Measurements from ENCODE around the gene LHCGR.

The LHCGR gene

DNA sequence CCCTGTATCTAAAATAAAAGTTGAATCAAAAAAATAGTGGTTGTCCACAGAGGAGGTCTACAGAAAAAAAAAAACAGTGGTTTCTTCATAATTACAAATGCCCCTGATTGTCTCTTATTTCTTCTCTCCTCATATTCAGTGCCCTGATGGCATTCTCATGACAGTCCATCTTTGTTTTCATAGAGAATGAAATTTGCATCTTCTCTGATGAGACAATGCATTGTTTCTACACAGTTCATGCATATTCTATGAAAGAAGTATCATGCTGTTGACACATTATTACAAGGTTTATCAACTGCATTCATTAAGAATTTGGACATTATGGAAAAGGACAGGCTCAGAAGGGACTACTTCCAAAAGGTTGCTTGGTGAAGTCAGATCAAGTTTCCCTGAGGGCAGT, 59.5 kb downstream of the LHCGR start (continued):
- TF ChIP-seq, protein P1, sequence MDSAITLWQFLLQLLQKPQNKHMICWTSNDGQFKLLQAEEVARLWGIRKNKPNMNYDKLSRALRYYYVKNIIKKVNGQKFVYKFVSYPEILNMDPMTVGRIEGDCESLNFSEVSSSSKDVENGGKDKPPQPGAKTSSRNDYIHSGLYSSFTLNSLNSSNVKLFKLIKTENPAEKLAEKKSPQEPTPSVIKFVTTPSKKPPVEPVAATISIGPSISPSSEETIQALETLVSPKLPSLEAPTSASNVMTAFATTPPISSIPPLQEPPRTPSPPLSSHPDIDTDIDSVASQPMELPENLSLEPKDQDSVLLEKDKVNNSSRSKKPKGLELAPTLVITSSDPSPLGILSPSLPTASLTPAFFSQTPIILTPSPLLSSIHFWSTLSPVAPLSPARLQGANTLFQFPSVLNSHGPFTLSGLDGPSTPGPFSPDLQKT (IDR thresholded peaks at IDR 0.05; ENCODE audit: borderline replicate concordance, low read depth, low read length): no peak
- TF ChIP-seq ZNF169 (tag by site-specific recombination; IDR thresholded peaks at IDR 0.05) (no peak), ZNF324 (tag by site-specific recombination; IDR thresholded peaks at IDR 0.05) (no peak), KLF8 (tag by site-specific recombination; IDR thresholded peaks at IDR 0.05) (no peak)

- Histone ChIP-seq H3K4me1 (ENCODE audit: control insufficient read depth, insufficient read depth, low read length) (no peaks in the 10 kb centered on the region), H3K27ac (ENCODE audit: extremely low read depth, low read depth, low read length) (no peak overlapping the region), H3K9me3 (ENCODE audit: control insufficient read depth, insufficient read depth, low read depth, low read length) (no peaks in the 10 kb centered on the region), H3K4me3 (ENCODE audit: low read depth, low read length) (no peak overlapping the region), H3K36me3 (ENCODE audit: control insufficient read depth in 2 of 2, insufficient read depth in 1 of 2, low read length in 2 of 2) (no peaks in the 10 kb centered on the region)
- POLR2A ChIA-PET: no interaction called here
- TF ChIP-seq ZNF416 (tag by site-specific recombination; IDR thresholded peaks at IDR 0.05) (no peak), BCL6B (tag by site-specific recombination; IDR thresholded peaks at IDR 0.05) (no peak), ZNF391 (tag by site-specific recombination; IDR thresholded peaks at IDR 0.05; ENCODE audit: borderline replicate concordance, low read depth) (no peak), ZNF266 (tag by site-specific recombination; IDR thresholded peaks at IDR 0.05; ENCODE audit: low read depth) (no peak)
- CTCF ChIA-PET: interaction anchor here (0.6 kb wide), 1 partner anchor 312 kb away, joined by 3 read pairs; no protein-coding TSS in a partner anchor
These were observed 61.4 kb downstream of the LHCGR start for GRCh38 chr2:48694149-48694548.

GRCh38 chr2:48693645-48694044, 61.9 kb downstream of the LHCGR start:
- H3K9me3 ChIP-seq (ENCODE audit: control insufficient read depth, insufficient read depth, low read depth, low read length): no peaks in the 10 kb centered on the region
- no peak overlapping the region for H3K27ac ChIP-seq (ENCODE audit: extremely low read depth, low read depth, low read length)
- H3K4me3 ChIP-seq (ENCODE audit: low read depth, low read length): no peak overlapping the region
- H3K36me3 ChIP-seq (ENCODE audit: control insufficient read depth in 2 of 2, insufficient read depth in 1 of 2, low read length in 2 of 2): no peaks in the 10 kb centered on the region
- ChIA-PET CTCF (no interaction called here), POLR2A (no interaction called here)
- H3K4me1 ChIP-seq (ENCODE audit: control insufficient read depth, insufficient read depth, low read length): no peaks in the 10 kb centered on the region
- TF ChIP-seq ZNF664 (tag by site-specific recombination; IDR thresholded peaks at IDR 0.05) (no peak), IKZF3 (tag by site-specific recombination; IDR thresholded peaks at IDR 0.05) (no peak), ZNF660 (tag by site-specific recombination; IDR thresholded peaks at IDR 0.05) (no peak), ZNF350 (tag by site-specific recombination; IDR thresholded peaks at IDR 0.05) (no peak), KLF9 (tag by site-specific recombination; IDR thresholded peaks at IDR 0.05; ENCODE audit: low read depth) (no peak), AEBP2 (tag by site-specific recombination; IDR thresholded peaks at IDR 0.05; ENCODE audit: borderline replicate concordance) (no peak), ZNF423 (tag by site-specific recombination; IDR thresholded peaks at IDR 0.05) (no peak), ZBTB8A (tag by site-specific recombination; IDR thresholded peaks at IDR 0.05) (no peak), ZEB2 (tag by site-specific recombination; IDR thresholded peaks at IDR 0.05) (no peak), ZSCAN23 (tag by site-specific recombination; IDR thresholded peaks at IDR 0.05) (no peak), ZNF211 (tag by site-specific recombination; IDR thresholded peaks at IDR 0.05; ENCODE audit: low read depth) (no peak), ZNF548 (tag by site-specific recombination; IDR thresholded peaks at IDR 0.05) (no peak)

All from HEK293 (cell line).